ENCODE results near the gene KCNJ1.

Gene KCNJ1

GRCh38 chr11:128901653-128902514 lies 34.8 kb upstream of the KCNJ1 start:
- no peak for DNase-seq

GRCh38 chr11:128900468-128900867 lies 33.4 kb upstream of the KCNJ1 start:
- DNase-seq: no peak

- no peak for DNase-seq
Observed at GRCh38 chr11:128898580-128899344, 31.7 kb upstream of the KCNJ1 start.

GRCh38 chr11:128897826-128898225 lies 30.7 kb upstream of the KCNJ1 start:
- no peak for DNase-seq

GRCh38 chr11:128896356-128896755 lies 29.3 kb upstream of the KCNJ1 start:
- no peak for DNase-seq

- DNase-seq: no peak
Observed at GRCh38 chr11:128895526-128895925, 28.4 kb upstream of the KCNJ1 start.

- no peak for DNase-seq
Observed at GRCh38 chr11:128894685-128895084, 27.6 kb upstream of the KCNJ1 start.

- DNase-seq: no peak
Observed at GRCh38 chr11:128894286-128894681, 27.2 kb upstream of the KCNJ1 start.

- DNase-seq: no peak
Observed at GRCh38 chr11:128893578-128894285, 26.6 kb upstream of the KCNJ1 start.

GRCh38 chr11:128892866-128893565 lies 25.9 kb upstream of the KCNJ1 start:
- DNase-seq: no peak

GRCh38 chr11:128891913-128892398 lies 24.9 kb upstream of the KCNJ1 start:
- no peak for DNase-seq

GRCh38 chr11:128890543-128891368 lies 23.7 kb upstream of the KCNJ1 start, which contains the start of gene KCNJ5:
Gene KCNJ5, plus strand, starts transcription at chr11:128891356. Its CDS starts 19,918 bp downstream, at chr11:128911274.
- DNase-seq: peak; percentile 14 to 18

- DNase-seq: no peak
Observed at GRCh38 chr11:128890216-128890542, 23.1 kb upstream of the KCNJ1 start.

GRCh38 chr11:128889657-128890213 lies 22.6 kb upstream of the KCNJ1 start:
- DNase-seq: no peak

- DNase-seq: no peak
Observed at GRCh38 chr11:128888034-128888985, 21.2 kb upstream of the KCNJ1 start.

GRCh38 chr11:128886406-128887124 lies 19.5 kb upstream of the KCNJ1 start:
- DNase-seq: no peak

GRCh38 chr11:128884703-128885338 lies 17.7 kb upstream of the KCNJ1 start:
- DNase-seq: peak; percentile 54 to 67

- no peak for DNase-seq
Observed at GRCh38 chr11:128884054-128884453, 17.0 kb upstream of the KCNJ1 start.

- DNase-seq: no peak
Observed at GRCh38 chr11:128882451-128882850, 15.4 kb upstream of the KCNJ1 start.

Measured in activated CD4-positive, alpha-beta T cell treated with anti-CD3 and anti-CD28 coated beads, Interleukin-2, amount 50 U/mL, for 48 hours (primary cell).